ENCODE data around the gene LYPD4.

LYPD4 gene

GRCh38 chr19:41849067-41849466 lies 4.6 kb upstream of the LYPD4 start:
- no peaks in the 10 kb centered on the region for H3K27me3 ChIP-seq (ENCODE audit: low read length)
- H3F3A ChIP-seq (ENCODE audit: insufficient read depth) = no peaks in the 10 kb centered on the region

DNA sequence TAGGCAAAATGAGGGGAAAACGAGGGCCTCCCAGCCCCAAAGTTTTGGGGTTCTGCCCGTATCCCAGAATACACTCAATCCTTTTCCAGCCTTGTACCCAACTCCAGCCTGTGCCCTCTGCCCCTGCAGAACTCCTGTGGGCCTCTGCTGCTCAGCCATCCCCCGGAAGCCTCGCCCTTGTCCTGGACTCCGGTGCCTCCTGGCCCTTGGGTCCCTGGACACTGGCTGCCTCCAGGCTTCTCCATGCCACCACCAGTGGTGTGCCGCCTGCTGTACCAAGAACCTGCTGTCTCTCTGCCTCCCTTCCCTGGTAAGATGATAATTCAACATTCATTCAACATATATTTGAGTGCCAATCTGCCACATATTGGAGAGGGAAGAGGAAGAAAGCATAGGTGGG lies 4.2 kb upstream of the LYPD4 start:
- Histone ChIP-seq H3K9me2 (replicated peaks; ENCODE audit: insufficient read depth, low read length) (no peaks in the 10 kb centered on the region), H2AFZ (ENCODE audit: low read depth, low read length, severe bottlenecking) (no peak overlapping the region), H4K20me1 (ENCODE audit: low read depth, low read length) (no peaks in the 10 kb centered on the region), H3K9ac (ENCODE audit: low read length) (no peak overlapping the region), H3K4me2 (ENCODE audit: low read depth, low read length, poor library complexity, severe bottlenecking) (no peak overlapping the region), H3K27me3 (ENCODE audit: low read length) (no peaks in the 10 kb centered on the region), H3K79me2 (ENCODE audit: insufficient read depth, low read length) (no peaks in the 10 kb centered on the region), H3K4me3 (ENCODE audit: insufficient read depth, low read length, poor library complexity, severe bottlenecking) (no peak overlapping the region), H3K9me3 (ENCODE audit: insufficient read depth, low read length) (no peaks in the 10 kb centered on the region), H3F3A (ENCODE audit: insufficient read depth) (no peaks in the 10 kb centered on the region), H3K27ac (ENCODE audit: low read depth, low read length) (no peak overlapping the region), H3K36me3 (ENCODE audit: low read length) (no peaks in the 10 kb centered on the region)
- TF ChIP-seq, protein P1, sequence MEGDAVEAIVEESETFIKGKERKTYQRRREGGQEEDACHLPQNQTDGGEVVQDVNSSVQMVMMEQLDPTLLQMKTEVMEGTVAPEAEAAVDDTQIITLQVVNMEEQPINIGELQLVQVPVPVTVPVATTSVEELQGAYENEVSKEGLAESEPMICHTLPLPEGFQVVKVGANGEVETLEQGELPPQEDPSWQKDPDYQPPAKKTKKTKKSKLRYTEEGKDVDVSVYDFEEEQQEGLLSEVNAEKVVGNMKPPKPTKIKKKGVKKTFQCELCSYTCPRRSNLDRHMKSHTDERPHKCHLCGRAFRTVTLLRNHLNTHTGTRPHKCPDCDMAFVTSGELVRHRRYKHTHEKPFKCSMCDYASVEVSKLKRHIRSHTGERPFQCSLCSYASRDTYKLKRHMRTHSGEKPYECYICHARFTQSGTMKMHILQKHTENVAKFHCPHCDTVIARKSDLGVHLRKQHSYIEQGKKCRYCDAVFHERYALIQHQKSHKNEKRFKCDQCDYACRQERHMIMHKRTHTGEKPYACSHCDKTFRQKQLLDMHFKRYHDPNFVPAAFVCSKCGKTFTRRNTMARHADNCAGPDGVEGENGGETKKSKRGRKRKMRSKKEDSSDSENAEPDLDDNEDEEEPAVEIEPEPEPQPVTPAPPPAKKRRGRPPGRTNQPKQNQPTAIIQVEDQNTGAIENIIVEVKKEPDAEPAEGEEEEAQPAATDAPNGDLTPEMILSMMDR (IDR thresholded peaks at IDR 0.05; ENCODE audit: insufficient read depth, low read length, poor library complexity, severe bottlenecking) = no peak
- TF ChIP-seq EZH2phosphoT487 (conservative IDR thresholded peaks at IDR 0.05; ENCODE audit: low read length) = no peak

More at GRCh38 chr19:41849067-41849466, 4.6 kb upstream of the LYPD4 start:
- no peak overlapping the region for H3K4me3 ChIP-seq (ENCODE audit: insufficient read depth, low read length, poor library complexity, severe bottlenecking)
- no peak overlapping the region for H3K27ac ChIP-seq (ENCODE audit: low read depth, low read length)
- no peaks in the 10 kb centered on the region for H3K79me2 ChIP-seq (ENCODE audit: insufficient read depth, low read length)
- no peak overlapping the region for H2AFZ ChIP-seq (ENCODE audit: low read depth, low read length, severe bottlenecking)
- no peak overlapping the region for H3K9ac ChIP-seq (ENCODE audit: low read length)
- H3K9me3 ChIP-seq (ENCODE audit: insufficient read depth, low read length) = no peaks in the 10 kb centered on the region
- H3K4me2 ChIP-seq (ENCODE audit: low read depth, low read length, poor library complexity, severe bottlenecking) = no peak overlapping the region
- no peaks in the 10 kb centered on the region for H3K36me3 ChIP-seq (ENCODE audit: low read length)
- no peak for TF ChIP-seq EZH2phosphoT487 (conservative IDR thresholded peaks at IDR 0.05; ENCODE audit: low read length)
- TF ChIP-seq, protein P1 (IDR thresholded peaks at IDR 0.05; ENCODE audit: insufficient read depth, low read length, poor library complexity, severe bottlenecking) = no peak
- H4K20me1 ChIP-seq (ENCODE audit: low read depth, low read length) = no peaks in the 10 kb centered on the region
- H3K9me2 ChIP-seq (replicated peaks; ENCODE audit: insufficient read depth, low read length) = no peaks in the 10 kb centered on the region

- Histone ChIP-seq H3K27ac (ENCODE audit: low read depth, low read length) (no peak overlapping the region), H3F3A (ENCODE audit: insufficient read depth) (no peaks in the 10 kb centered on the region), H3K4me2 (ENCODE audit: low read depth, low read length, poor library complexity, severe bottlenecking) (no peak overlapping the region), H3K27me3 (ENCODE audit: low read length) (no peaks in the 10 kb centered on the region), H3K9ac (ENCODE audit: low read length) (no peak overlapping the region), H3K79me2 (ENCODE audit: insufficient read depth, low read length) (no peaks in the 10 kb centered on the region), H3K4me3 (ENCODE audit: insufficient read depth, low read length, poor library complexity, severe bottlenecking) (no peak overlapping the region), H3K36me3 (ENCODE audit: low read length) (no peaks in the 10 kb centered on the region), H3K9me2 (replicated peaks; ENCODE audit: insufficient read depth, low read length) (no peaks in the 10 kb centered on the region), H2AFZ (ENCODE audit: low read depth, low read length, severe bottlenecking) (no peak overlapping the region), H3K9me3 (ENCODE audit: insufficient read depth, low read length) (no peaks in the 10 kb centered on the region), H4K20me1 (ENCODE audit: low read depth, low read length) (no peaks in the 10 kb centered on the region)
- TF ChIP-seq EZH2phosphoT487 (conservative IDR thresholded peaks at IDR 0.05; ENCODE audit: low read length) = no peak
Observed at GRCh38 chr19:41847351-41848105, 3.0 kb upstream of the LYPD4 start.

DNA sequence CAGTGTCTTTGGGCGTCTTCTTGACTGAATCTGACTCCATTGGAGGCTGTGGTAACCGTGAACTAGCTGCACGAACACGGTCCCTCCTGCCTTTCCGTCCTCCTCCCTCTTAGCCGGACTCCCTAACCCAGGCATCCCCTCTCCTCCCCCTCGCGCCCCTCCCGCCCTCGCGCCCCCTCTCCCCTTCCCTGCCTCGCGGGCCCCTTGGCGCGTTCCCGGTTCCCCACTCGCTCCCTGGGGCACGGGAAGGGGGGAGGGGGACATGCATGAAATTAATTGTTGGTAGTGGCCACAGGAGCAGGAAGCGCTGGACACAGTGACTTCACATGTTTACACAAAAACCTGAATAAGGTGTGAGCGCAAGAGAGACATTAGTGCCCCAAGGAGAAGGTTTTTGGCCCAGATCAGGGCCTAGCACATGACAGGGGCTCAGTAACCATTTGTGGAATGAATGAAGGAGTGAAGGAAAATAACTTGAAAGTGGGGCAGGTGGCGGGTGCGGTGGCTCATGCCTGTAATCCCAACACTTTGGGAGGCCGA lies 638 bp upstream of the LYPD4 start:
- H4K20me1 ChIP-seq (ENCODE audit: low read depth, low read length) = no peaks in the 10 kb centered on the region
- no peak overlapping the region for H3K27ac ChIP-seq (ENCODE audit: low read depth, low read length)
- no peak overlapping the region for H3K9ac ChIP-seq (ENCODE audit: low read length)
- no peaks in the 10 kb centered on the region for H3K36me3 ChIP-seq (ENCODE audit: low read length)
- H3K79me2 ChIP-seq (ENCODE audit: insufficient read depth, low read length) = no peaks in the 10 kb centered on the region
- TF ChIP-seq, protein P1 (IDR thresholded peaks at IDR 0.05; ENCODE audit: insufficient read depth, low read length, poor library complexity, severe bottlenecking) = no peak
- no peak for TF ChIP-seq EZH2phosphoT487 (conservative IDR thresholded peaks at IDR 0.05; ENCODE audit: low read length)
- no peak overlapping the region for H3K4me2 ChIP-seq (ENCODE audit: low read depth, low read length, poor library complexity, severe bottlenecking)
- H3F3A ChIP-seq (ENCODE audit: insufficient read depth) = no peaks in the 10 kb centered on the region
- H3K9me2 ChIP-seq (replicated peaks; ENCODE audit: insufficient read depth, low read length) = no peaks in the 10 kb centered on the region
- H2AFZ ChIP-seq (ENCODE audit: low read depth, low read length, severe bottlenecking) = no peak overlapping the region
- H3K9me3 ChIP-seq (ENCODE audit: insufficient read depth, low read length) = no peaks in the 10 kb centered on the region
- H3K27me3 ChIP-seq (ENCODE audit: low read length) = no peaks in the 10 kb centered on the region
- no peak overlapping the region for H3K4me3 ChIP-seq (ENCODE audit: insufficient read depth, low read length, poor library complexity, severe bottlenecking)

Measured in SU-DHL-6 (cell line).